ENCODE data around the gene EFNA3.

Gene EFNA3

GRCh38 chr1:155135415-155136028, 56.9 kb downstream of the EFNA3 start, which contains the start of gene SLC50A1 (continued):
- TF ChIP-seq ZNF280D (tag by site-specific recombination; IDR thresholded peaks at IDR 0.05) (no peak), ZNF785 (tag by site-specific recombination; IDR thresholded peaks at IDR 0.05) (no peak)
- TF ChIP-seq, protein P1, sequence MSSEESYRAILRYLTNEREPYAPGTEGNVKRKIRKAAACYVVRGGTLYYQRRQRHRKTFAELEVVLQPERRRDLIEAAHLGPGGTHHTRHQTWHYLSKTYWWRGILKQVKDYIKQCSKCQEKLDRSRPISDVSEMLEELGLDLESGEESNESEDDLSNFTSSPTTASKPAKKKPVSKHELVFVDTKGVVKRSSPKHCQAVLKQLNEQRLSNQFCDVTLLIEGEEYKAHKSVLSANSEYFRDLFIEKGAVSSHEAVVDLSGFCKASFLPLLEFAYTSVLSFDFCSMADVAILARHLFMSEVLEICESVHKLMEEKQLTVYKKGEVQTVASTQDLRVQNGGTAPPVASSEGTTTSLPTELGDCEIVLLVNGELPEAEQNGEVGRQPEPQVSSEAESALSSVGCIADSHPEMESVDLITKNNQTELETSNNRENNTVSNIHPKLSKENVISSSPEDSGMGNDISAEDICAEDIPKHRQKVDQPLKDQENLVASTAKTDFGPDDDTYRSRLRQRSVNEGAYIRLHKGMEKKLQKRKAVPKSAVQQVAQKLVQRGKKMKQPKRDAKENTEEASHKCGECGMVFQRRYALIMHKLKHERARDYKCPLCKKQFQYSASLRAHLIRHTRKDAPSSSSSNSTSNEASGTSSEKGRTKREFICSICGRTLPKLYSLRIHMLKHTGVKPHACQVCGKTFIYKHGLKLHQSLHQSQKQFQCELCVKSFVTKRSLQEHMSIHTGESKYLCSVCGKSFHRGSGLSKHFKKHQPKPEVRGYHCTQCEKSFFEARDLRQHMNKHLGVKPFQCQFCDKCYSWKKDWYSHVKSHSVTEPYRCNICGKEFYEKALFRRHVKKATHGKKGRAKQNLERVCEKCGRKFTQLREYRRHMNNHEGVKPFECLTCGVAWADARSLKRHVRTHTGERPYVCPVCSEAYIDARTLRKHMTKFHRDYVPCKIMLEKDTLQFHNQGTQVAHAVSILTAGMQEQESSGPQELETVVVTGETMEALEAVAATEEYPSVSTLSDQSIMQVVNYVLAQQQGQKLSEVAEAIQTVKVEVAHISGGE (tag by site-specific recombination; conservative IDR thresholded peaks at IDR 0.05; ENCODE audit: low read depth): peak; percentile 96

DNA sequence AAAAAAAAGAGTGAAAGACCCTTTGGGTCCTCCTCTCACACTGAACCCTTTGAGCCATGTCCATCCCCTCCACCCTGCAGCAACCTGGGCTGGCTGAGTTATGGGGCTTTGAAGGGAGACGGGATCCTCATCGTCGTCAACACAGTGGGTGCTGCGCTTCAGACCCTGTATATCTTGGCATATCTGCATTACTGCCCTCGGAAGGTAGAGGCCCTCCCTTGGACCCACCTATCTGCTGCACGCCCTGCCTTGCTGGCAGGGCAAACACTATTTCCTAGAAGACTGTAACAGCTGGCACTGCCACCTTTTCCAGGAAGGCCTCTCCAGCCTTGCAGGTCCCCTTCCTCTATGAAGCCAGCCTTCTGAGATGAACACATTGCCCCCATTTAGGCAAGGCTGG, 58.1 kb downstream of the EFNA3 start:
- Histone ChIP-seq H3K36me3 (ENCODE audit: control insufficient read depth in 2 of 2, insufficient read depth in 1 of 2, low read length in 2 of 2) (peaks cover 3 to 44% of the 10 kb centered on the region in 2 experiments; a peak in 2 of 3 replicates), H3K4me1 (ENCODE audit: control insufficient read depth, insufficient read depth, low read length) (no peaks in the 10 kb centered on the region), H3K9me3 (ENCODE audit: control insufficient read depth, insufficient read depth, low read depth, low read length) (no peaks in the 10 kb centered on the region), H3K4me3 (ENCODE audit: low read depth, low read length) (no peak overlapping the region), H3K27ac (ENCODE audit: extremely low read depth, low read depth, low read length) (no peak overlapping the region)
- TF ChIP-seq GFI1B (tag by site-specific recombination; IDR thresholded peaks at IDR 0.05): no peak
- TF ChIP-seq GLI2 (tag by site-specific recombination; IDR thresholded peaks at IDR 0.05; ENCODE audit: borderline replicate concordance, low read depth): no peak
- TF ChIP-seq, protein P1 (tag by site-specific recombination; conservative IDR thresholded peaks at IDR 0.05; ENCODE audit: low read depth): no peak
- no peak for TF ChIP-seq TCF7L2 (IDR thresholded peaks at IDR 0.05; ENCODE audit: borderline replicate concordance, low read depth, low read length)
- no peak for TF ChIP-seq OVOL3 (tag by site-specific recombination; IDR thresholded peaks at IDR 0.05)
- no peak for TF ChIP-seq PRDM10 (tag by site-specific recombination; IDR thresholded peaks at IDR 0.05)
- TF ChIP-seq ZNF558 (tag by site-specific recombination; IDR thresholded peaks at IDR 0.05): no peak
- TF ChIP-seq ZNF660 (tag by site-specific recombination; IDR thresholded peaks at IDR 0.05): no peak
- POLR2A ChIA-PET: interaction anchor here (0.6 to 2.2 kb wide), 4 partner anchors 11 to 42 kb away, joined by 3 to 13 read pairs (median 6); partner anchors contain the start of genes KRTCAP2 and TRIM46
- CTCF ChIA-PET: interaction anchor here (0.7 to 1.9 kb wide), 3 partner anchors 36 to 56 kb away, joined by 3 to 7 read pairs (median 5); partner anchors contain the start of gene KRTCAP2

All from HEK293 (cell line).